HepG2 (cell line): ENCODE results near the gene THSD4. TPM values are rescaled to one million over a fixed set of nuclear protein-coding genes. Genes with fewer than 3 reads are reported as not detected.

ENCODE experiments used
- ATAC-seq: fragments of 200-7000 bp; cut with Tn5 transposase; 3 replicates; pipeline ENCODE4 v1.9.1; 2020; ENCODE audit warnings: mild to moderate bottlenecking, moderate library complexity
- BruUV-seq: library from RNA; stranded (reverse); fragments of 400-500 nt; replicated peaks from 2 replicates; lab custom pipeline; 2021; lab: Mats Ljungman, UMichigan
- CTCF ChIA-PET: fragments of 300-600 bp; formaldehyde crosslinking; extraction: SDS; loops from one replicate; lab custom pipeline; 2021; ENCODE audit warnings: low total read pairs, inconsistent platforms, low intra/inter-chr PET ratio; lab: Yijun Ruan, JAX
- POLR2A ChIA-PET: fragments of 350-600 bp; sonication (Branson Sonifier 250); formaldehyde crosslinking; loops from one replicate; lab custom pipeline; 2020; ENCODE audit warnings: antibody characterized with exemption, inconsistent platforms; lab: Yijun Ruan, JAX
- DNase-seq: peaks from one replicate; pipeline ENCODE4 v3.0.0-alpha.2; 2015; ENCODE audit warnings: low spot score
- FAIRE-seq: peaks from 3 replicates; lab custom pipeline; 2011; peaks lifted over from hg19 to GRCh38; lab: Jason Lieb, UNC
- H2AFZ ChIP-seq: one replicate; pipeline ENCODE4 v1.6.1; 2011; ENCODE audit warnings: low read length, inconsistent platforms
- H3K27ac ChIP-seq: fragments of 300-600 bp; 3 replicates; pipeline ENCODE4 v1.8.0; 2011; ENCODE audit warnings: mixed run types, mild to moderate bottlenecking, mixed read lengths, low read length, inconsistent platforms; ENCODE audit not compliant: insufficient read depth; ENCODE audit errors: extremely low read length
- H3K27me3 ChIP-seq, 2 experiments: fragments of 200-600 bp in 1 of 2; 2 replicates in 1 of 2; 3 replicates in 1 of 2; pipeline versions ENCODE4 v1.6.0 to v1.8.0; 2011; ENCODE audit warnings: low read length in 2 of 2, mild to moderate bottlenecking in 2 of 2, moderate library complexity in 2 of 2, inconsistent platforms in 1 of 2; ENCODE audit not compliant: insufficient read depth in 2 of 2, control insufficient read depth in 1 of 2
- H3K36me3 ChIP-seq, 2 experiments: fragments of 200-600 bp in 1 of 2; replicated peaks in 1 of 2; 2 replicates in 1 of 2; 3 replicates in 1 of 2; pipeline versions ENCODE4 v1.5.1 to v1.8.0; 2011; ENCODE audit warnings: low read length in 2 of 2, inconsistent platforms in 1 of 2; ENCODE audit not compliant: insufficient read depth in 2 of 2, control insufficient read depth in 1 of 2
- H3K4me1 ChIP-seq: 2 replicates; pipeline ENCODE4 v1.5.1; 2012; ENCODE audit warnings: low read length, inconsistent platforms; ENCODE audit not compliant: insufficient read depth
- H3K4me2 ChIP-seq: 2 replicates; pipeline ENCODE4 v1.6.0; 2011; ENCODE audit warnings: low read depth, low read length, inconsistent platforms
- H3K4me3 ChIP-seq, 3 experiments: fragments of 200-600 bp in 1 of 3; sonication (generic), shearing (Covaris generic) in 1 of 3; replicated peaks in 1 of 3; 2 replicates each; pipeline ENCODE4 v1.5.1; 2011 to 2016; ENCODE audit warnings: low read length in 3 of 3, inconsistent platforms in 2 of 3, low read depth in 2 of 3, mild to moderate bottlenecking in 2 of 3, control low read depth in 1 of 3, mixed read lengths in 1 of 3; ENCODE audit not compliant: insufficient read depth in 1 of 3
- H3K79me2 ChIP-seq: one replicate; pipeline ENCODE4 v1.6.1; 2011; ENCODE audit warnings: low read length, inconsistent platforms; ENCODE audit not compliant: insufficient read depth
- H3K9ac ChIP-seq: 2 replicates; pipeline ENCODE4 v1.6.0; 2011; ENCODE audit warnings: mild to moderate bottlenecking, low read depth, low read length, inconsistent platforms; ENCODE audit not compliant: insufficient read depth
- H3K9me3 ChIP-seq: 2 replicates; pipeline ENCODE4 v1.5.1; 2012; ENCODE audit warnings: mild to moderate bottlenecking, low read length
- H4K20me1 ChIP-seq: 2 replicates; pipeline ENCODE4 v1.6.0; 2011; ENCODE audit warnings: inconsistent platforms, mild to moderate bottlenecking, low read length, moderate library complexity; ENCODE audit not compliant: insufficient read depth
- HCFC1 ChIP-seq: fragments of 150-350 bp; IDR thresholded peaks from 2 replicates; pipeline ENCODE4 v1.6.1; 2014; ENCODE audit warnings: low read depth, low read length
- RXRA ChIP-seq: sonication (generic); formaldehyde crosslinking; IDR thresholded peaks from 2 replicates; pipeline ENCODE4 v1.5.1; 2020; ENCODE audit warnings: missing genetic modification reagents
- TIGD3 ChIP-seq: sonication (generic); formaldehyde crosslinking; IDR thresholded peaks from 2 replicates; pipeline ENCODE4 v1.5.1; 2020; ENCODE audit warnings: mild to moderate bottlenecking, missing genetic modification reagents, borderline replicate concordance
- ZBTB44 ChIP-seq: sonication (generic); formaldehyde crosslinking; IDR thresholded peaks from 2 replicates; pipeline ENCODE4 v1.4.0; 2020; ENCODE audit warnings: missing genetic modification reagents
- ZC3H13 ChIP-seq: sonication (generic); formaldehyde crosslinking; IDR thresholded peaks from 2 replicates; pipeline ENCODE4 v1.8.1; 2023; ENCODE audit warnings: mild to moderate bottlenecking, missing genetic modification reagents, moderate library complexity
- ZNF740 ChIP-seq: sonication (generic); formaldehyde crosslinking; IDR thresholded peaks from 2 replicates; pipeline ENCODE4 v1.4.0; 2020; ENCODE audit warnings: missing genetic modification reagents
- in situ Hi-C: cut with HindIII; loops from 2 replicates; pipeline ENCODE4 v1.10.0; 2017; ENCODE audit warnings: low pct_unique_long_range_greater_than_20kb; ENCODE audit not compliant: extremely low pct_ligation_motif_present
- intact Hi-C: fragments of 100-400 bp; cut with micrococcal nuclease; formaldehyde crosslinking; loops from one replicate; pipeline ENCODE4 v1.10.0; 2022; ENCODE audit not compliant: unreplicated experiment
- polyA plus RNA-seq, 8 experiments: library from polyadenylated mRNA; depleted of rRNA in 3 of 8; stranded (reverse) in 7 of 8; unstranded in 1 of 8; fragments of >200 nt; fragmentation: Illumina TruSeq in 4 of 8; extraction: Trizol in 4 of 8; gene quantifications; 2 replicates each; pipeline versions ENCODE4 v1.2.1 to v1.2.3, GENCODE V29; 2011 to 2016; ENCODE audit warnings: low read depth in 4 of 8, missing spikeins in 1 of 8, mixed read lengths in 1 of 8; ENCODE audit not compliant: insufficient read depth in 1 of 8
- total RNA-seq, 5 experiments: library from RNA; depleted of rRNA; stranded (reverse); fragments of >200 nt; fragmentation: Illumina TruSeq; extraction: Trizol; gene quantifications; 2 replicates each; pipeline ENCODE4 v1.2.3, GENCODE V29; 2016; ENCODE audit warnings: low read depth in 1 of 5
- TF ChIP-seq, protein P1 (sequence below): sonication (generic); formaldehyde crosslinking; IDR thresholded peaks from 2 replicates; pipeline ENCODE4 v1.4.0; 2020; ENCODE audit warnings: low read depth, mild to moderate bottlenecking, missing genetic modification reagents

THSD4 gene
- total and polyA plus RNA-seq, 2 of the 13 experiments (the other 11 are each of a cell fraction or from before 2014, with no cell fraction given), result 0.07 to 0.21 TPM

DNA sequence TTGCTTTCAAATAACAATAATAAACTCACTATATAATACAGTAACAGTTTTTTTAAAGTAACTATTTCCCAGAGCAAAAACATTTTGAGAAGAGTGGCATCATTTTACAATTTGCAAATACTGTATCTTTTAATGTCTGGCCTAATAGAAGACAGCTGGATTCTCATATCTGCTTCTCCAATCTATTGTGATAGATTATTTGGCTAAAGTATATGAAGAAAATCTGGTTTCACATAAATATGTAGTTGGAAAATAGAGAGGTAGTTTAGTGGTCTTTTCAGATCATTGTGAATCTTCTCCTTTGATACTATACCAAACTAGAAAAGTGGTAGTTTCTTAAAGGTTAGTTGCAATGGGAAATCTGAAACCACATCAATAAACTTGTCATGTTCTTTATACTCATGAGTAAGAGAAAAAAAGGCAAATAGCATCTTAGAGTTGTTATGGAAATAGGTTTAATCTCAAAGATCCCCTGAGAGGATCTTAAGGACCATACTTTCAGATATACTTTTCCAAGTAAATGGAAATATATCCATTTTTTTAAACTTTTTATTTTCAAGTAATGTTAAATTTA is 570.2 kb downstream of the THSD4 start:
- H3K9me3 ChIP-seq, result no peaks in the 10 kb centered on the region
- no peak for FAIRE-seq
- intact Hi-C loops, result no loop called here
- H3K27me3 ChIP-seq, result peaks cover 0 to 4% of the 10 kb centered on the region in 2 experiments; a peak in 2 of 5 replicates
- no peak for ATAC-seq
- CTCF ChIA-PET, result no interaction called here
- H3K9ac ChIP-seq, result no peak overlapping the region
- no peak overlapping the region for H3K4me3 ChIP-seq
- BruUV-seq, result no TSS peak
- no peak overlapping the region for H3K27ac ChIP-seq
- no peak for DNase-seq
- H3K4me1 ChIP-seq, result peaks cover 7% of the 10 kb centered on the region
- H2AFZ ChIP-seq, result no peak overlapping the region
- no peaks in the 10 kb centered on the region for H3K79me2 ChIP-seq
- in situ Hi-C loops, result no loop called here
- no peak overlapping the region for H3K4me2 ChIP-seq
- no peaks in the 10 kb centered on the region for H3K36me3 ChIP-seq
- H4K20me1 ChIP-seq, result no peaks in the 10 kb centered on the region
- TF ChIP-seq HCFC1, result no peak
- no peak for TF ChIP-seq ZBTB44
- TF ChIP-seq TIGD3, result no peak
- TF ChIP-seq ZNF740 (CRISPR knock-in tag), result no peak
- TF ChIP-seq RXRA (CRISPR knock-in tag), result no peak
- TF ChIP-seq, protein P1, sequence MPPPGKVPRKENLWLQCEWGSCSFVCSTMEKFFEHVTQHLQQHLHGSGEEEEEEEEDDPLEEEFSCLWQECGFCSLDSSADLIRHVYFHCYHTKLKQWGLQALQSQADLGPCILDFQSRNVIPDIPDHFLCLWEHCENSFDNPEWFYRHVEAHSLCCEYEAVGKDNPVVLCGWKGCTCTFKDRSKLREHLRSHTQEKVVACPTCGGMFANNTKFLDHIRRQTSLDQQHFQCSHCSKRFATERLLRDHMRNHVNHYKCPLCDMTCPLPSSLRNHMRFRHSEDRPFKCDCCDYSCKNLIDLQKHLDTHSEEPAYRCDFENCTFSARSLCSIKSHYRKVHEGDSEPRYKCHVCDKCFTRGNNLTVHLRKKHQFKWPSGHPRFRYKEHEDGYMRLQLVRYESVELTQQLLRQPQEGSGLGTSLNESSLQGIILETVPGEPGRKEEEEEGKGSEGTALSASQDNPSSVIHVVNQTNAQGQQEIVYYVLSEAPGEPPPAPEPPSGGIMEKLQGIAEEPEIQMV (CRISPR knock-in tag), result no peak
- no peak for TF ChIP-seq ZC3H13 (CRISPR knock-in tag)
- POLR2A ChIA-PET, result no interaction called here
